GM19238 (cell line): ENCODE measurements around the gene RNF151.
"Not testable (repeated sequence)": the region's sequence is repeated elsewhere in the genome, so short reads cannot be mapped to it uniquely, and the experiment has no call there.

Experiments
- DNase-seq: peaks from one replicate; pipeline ENCODE4 v3.0.0; 2011; ENCODE audit warnings: low spot score; ENCODE audit not compliant: insufficient read length

Gene RNF151

GRCh38 chr16:1966460-1966859, at the start of gene RNF151:
TSS of gene RNF151 (plus strand) at chr16:1966856. CDS start at chr16:1966882, 26 bp downstream.
- DNase-seq, result no peak

- DNase-seq, result no peak
Measured at GRCh38 chr16:1917056-1917664, 49.5 kb upstream of the RNF151 start.

- DNase-seq, result no peak
Measured at GRCh38 chr16:1917665-1918350, 48.8 kb upstream of the RNF151 start.

GRCh38 chr16:1918351-1919326, 48.0 kb upstream of the RNF151 start, which contains the start of gene HS3ST6:
TSS of gene HS3ST6 (minus strand) at chr16:1918415. CDS start at chr16:1918323, 92 bp downstream.
- DNase-seq, result no peak

- DNase-seq, result no peak
Measured at GRCh38 chr16:1919327-1919998, 47.2 kb upstream of the RNF151 start.

- DNase-seq, result not testable (repeated sequence)
Measured at GRCh38 chr16:1920122-1920521, 46.5 kb upstream of the RNF151 start.

GRCh38 chr16:1920727-1921171, 45.9 kb upstream of the RNF151 start:
- DNase-seq, result no peak

- no peak for DNase-seq
Measured at GRCh38 chr16:1922357-1922756, 44.3 kb upstream of the RNF151 start.

- no peak for DNase-seq
Measured at GRCh38 chr16:1923299-1924034, 43.2 kb upstream of the RNF151 start.

- DNase-seq, result no peak
Measured at GRCh38 chr16:1924095-1924494, 42.6 kb upstream of the RNF151 start.

- no peak for DNase-seq
Measured at GRCh38 chr16:1926271-1926670, 40.4 kb upstream of the RNF151 start.

- DNase-seq, result no peak
Measured at GRCh38 chr16:1929105-1929504, 37.6 kb upstream of the RNF151 start.

- peak; percentile 97 for DNase-seq
Measured at GRCh38 chr16:1929578-1930337, 36.9 kb upstream of the RNF151 start.

GRCh38 chr16:1930338-1930720, 36.3 kb upstream of the RNF151 start:
- no peak for DNase-seq

GRCh38 chr16:1932050-1933028, 34.3 kb upstream of the RNF151 start:
- no peak for DNase-seq

- DNase-seq, result no peak
Measured at GRCh38 chr16:1933097-1933661, 33.5 kb upstream of the RNF151 start.

- no peak for DNase-seq
Measured at GRCh38 chr16:1936945-1937479, 29.6 kb upstream of the RNF151 start.

- DNase-seq, result no peak
Measured at GRCh38 chr16:1938316-1938715, 28.3 kb upstream of the RNF151 start.
